Endodermal cell (in vitro differentiated cells): Measurements from ENCODE around the gene IGSF3. TPM values are rescaled to one million over a fixed set of nuclear protein-coding genes. Genes with fewer than 3 reads are reported as not detected.

Experiments
- DNase-seq: peaks from one replicate; pipeline ENCODE4 v3.0.0-alpha.2; 2017
- H3K27ac ChIP-seq: 2 replicates; pipeline ENCODE4 v1.5.1; 2013; ENCODE audit warnings: mild to moderate bottlenecking, low read depth, low read length, moderate library complexity
- H3K27me3 ChIP-seq: 2 replicates; pipeline ENCODE4 v1.6.1; 2013; ENCODE audit warnings: mild to moderate bottlenecking, low read length, moderate library complexity; ENCODE audit not compliant: insufficient read depth, control insufficient read depth, poor library complexity, severe bottlenecking
- H3K36me3 ChIP-seq: 2 replicates; pipeline ENCODE4 v1.7.0; 2013; ENCODE audit warnings: mild to moderate bottlenecking, low read length, moderate library complexity; ENCODE audit not compliant: control insufficient read depth, insufficient read depth
- H3K4me1 ChIP-seq: one replicate; pipeline ENCODE4 v1.7.0; 2013; ENCODE audit warnings: low read length; ENCODE audit not compliant: control insufficient read depth, insufficient read depth
- H3K4me3 ChIP-seq: 2 replicates; pipeline ENCODE4 v1.5.1; 2013; ENCODE audit warnings: mild to moderate bottlenecking, low read length, moderate library complexity
- H3K9ac ChIP-seq: 2 replicates; pipeline ENCODE4 v1.6.1; 2013; ENCODE audit warnings: mild to moderate bottlenecking, low read length, moderate library complexity; ENCODE audit not compliant: poor library complexity, severe bottlenecking; ENCODE audit errors: extremely low read depth
- H3K9me3 ChIP-seq: 2 replicates; pipeline ENCODE4 v1.6.1; 2013; ENCODE audit warnings: mild to moderate bottlenecking, low read length, moderate library complexity; ENCODE audit not compliant: control insufficient read depth
- H3K27ac Mint-ChIP-seq: 2 replicates; pipeline ENCODE4 v1.8.0; 2020; ENCODE audit warnings: mixed read lengths
- H3K27me3 Mint-ChIP-seq: 2 replicates; pipeline ENCODE4 v1.8.0; 2021; ENCODE audit warnings: mild to moderate bottlenecking, mixed read lengths; ENCODE audit not compliant: insufficient read depth
- H3K36me3 Mint-ChIP-seq: 2 replicates; pipeline ENCODE4 v1.8.0; 2020; ENCODE audit warnings: low read depth, mixed read lengths
- H3K4me1 Mint-ChIP-seq: 2 replicates; pipeline ENCODE4 v1.8.0; 2020; ENCODE audit warnings: mixed read lengths
- H3K4me3 Mint-ChIP-seq: 2 replicates; pipeline ENCODE4 v1.8.0; 2020; ENCODE audit warnings: mild to moderate bottlenecking, moderate library complexity, mixed read lengths
- H3K9me3 Mint-ChIP-seq: 2 replicates; pipeline ENCODE4 v1.8.0; 2020; ENCODE audit warnings: mild to moderate bottlenecking, mixed read lengths
- CTCF ChIP-seq: fragments of 200-600 bp; sonication (generic); conservative IDR thresholded peaks from 2 replicates; pipeline ENCODE4 v1.5.0; 2021; ENCODE audit warnings: antibody characterized with exemption, mild to moderate bottlenecking
- WGBS, 2 experiments: methylation state at CpG; one replicate each; pipeline versions ENCODE4 v1.1.5 to v1.1.7; 2013; ENCODE audit warnings: missing lambda C conversion rate in 2 of 2, mixed read lengths in 1 of 2; ENCODE audit not compliant: insufficient coverage in 1 of 2, insufficient read length in 1 of 2; 5-methylcytosine and 5-hydroxymethylcytosine counted together
- total RNA-seq, 2 donors: library from RNA; stranded (reverse); fragmentation: NEBNext Ultra II Directional in 1 of 2; extraction: Animal tissue kit (Norgen Biotek cat#: 25700) in 1 of 2; gene quantifications; 2 replicates in 1 of 2; 3 replicates in 1 of 2; pipeline ENCODE4 v1.2.1, GENCODE V29; 2021

The IGSF3 gene
- total RNA-seq, 2 donors from 2014 or later, result 35.0 to 36.7 TPM

GRCh38 chr1:116587501-116588227, 79.9 kb downstream of the IGSF3 start:
- 91 to 98% methylated on average over 4 to 5 of the region's 5 CpGs for WGBS, 2 experiments
- no peaks in the 10 kb centered on the region for H3K27me3 Mint-ChIP-seq
- H3K27ac ChIP-seq, result no peak overlapping the region
- no peaks in the 10 kb centered on the region for H3K4me1 ChIP-seq
- H3K9me3 Mint-ChIP-seq, result no peaks in the 10 kb centered on the region
- TF ChIP-seq CTCF, result no peak
- H3K36me3 ChIP-seq, result peaks cover 5% of the 10 kb centered on the region
- H3K9ac ChIP-seq, result no peak overlapping the region
- peaks cover 8% of the 10 kb centered on the region for H3K4me1 Mint-ChIP-seq
- H3K36me3 Mint-ChIP-seq, result peaks cover 22% of the 10 kb centered on the region
- H3K4me3 Mint-ChIP-seq, result no peak overlapping the region
- DNase-seq, result no peak
- H3K27ac Mint-ChIP-seq, result no peak overlapping the region
- H3K4me3 ChIP-seq, result no peak overlapping the region
- no peaks in the 10 kb centered on the region for H3K9me3 ChIP-seq
- no peaks in the 10 kb centered on the region for H3K27me3 ChIP-seq

- Histone ChIP-seq H3K9me3 (no peaks in the 10 kb centered on the region), H3K4me3 (no peak overlapping the region), H3K4me1 (no peaks in the 10 kb centered on the region), H3K9ac (no peak overlapping the region), H3K36me3 (peaks cover 5% of the 10 kb centered on the region), H3K27me3 (no peaks in the 10 kb centered on the region), H3K27ac (no peak overlapping the region)
- 67 to 77% methylated on average over 2 to 3 of the region's 3 CpGs for WGBS, 2 experiments
- TF ChIP-seq CTCF, result no peak
- no peak for DNase-seq
- H3K9me3 Mint-ChIP-seq, result no peaks in the 10 kb centered on the region
- no peak overlapping the region for H3K4me3 Mint-ChIP-seq
- H3K27me3 Mint-ChIP-seq, result no peaks in the 10 kb centered on the region
- H3K27ac Mint-ChIP-seq, result no peak overlapping the region
- peaks cover 22% of the 10 kb centered on the region for H3K36me3 Mint-ChIP-seq
- H3K4me1 Mint-ChIP-seq, result no peaks in the 10 kb centered on the region
Measured at GRCh38 chr1:116586741-116587143, 80.8 kb downstream of the IGSF3 start.

- Histone ChIP-seq H3K4me3 (no peak overlapping the region), H3K27me3 (no peaks in the 10 kb centered on the region), H3K27ac (no peak overlapping the region), H3K9me3 (no peaks in the 10 kb centered on the region), H3K36me3 (peaks cover 5% of the 10 kb centered on the region), H3K9ac (no peak overlapping the region), H3K4me1 (no peaks in the 10 kb centered on the region)
- H3K27ac Mint-ChIP-seq, result no peak overlapping the region
- DNase-seq, result no peak
- H3K9me3 Mint-ChIP-seq, result no peaks in the 10 kb centered on the region
- no peak overlapping the region for H3K4me3 Mint-ChIP-seq
- no peaks in the 10 kb centered on the region for H3K4me1 Mint-ChIP-seq
- no peak for TF ChIP-seq CTCF
- no peaks in the 10 kb centered on the region for H3K27me3 Mint-ChIP-seq
- H3K36me3 Mint-ChIP-seq, result peaks cover 22% of the 10 kb centered on the region
- WGBS, 2 experiments, result 82 to 95% methylated on average over 1 of the region's 1 CpG
Measured at GRCh38 chr1:116585886-116586285, 81.6 kb downstream of the IGSF3 start.
